GM12891 (cell line): ENCODE results near the gene LHCGR.
A peak's percentile ranks its signal among the peaks of the same experiment; 100 is the strongest.

ENCODE experiments used
- DNase-seq: peaks from one replicate; pipeline ENCODE4 v3.0.0; 2011; ENCODE audit warnings: low spot score; ENCODE audit not compliant: insufficient read length
- FAIRE-seq: peaks from 2 replicates; lab custom pipeline; 2011; peaks lifted over from hg19 to GRCh38; lab: Jason Lieb, UNC
- PAX5 ChIP-seq: IDR thresholded peaks from 2 replicates; pipeline ENCODE4 v1.6.1; 2011; ENCODE audit warnings: low read length, moderate library complexity, mild to moderate bottlenecking; ENCODE audit not compliant: insufficient read depth, severe bottlenecking
- POLR2A ChIP-seq: IDR thresholded peaks from 2 replicates; pipeline ENCODE4 v1.6.1; 2011; ENCODE audit warnings: low read depth, low read length, control low read depth
- POLR2AphosphoS5 ChIP-seq: IDR thresholded peaks from 2 replicates; pipeline ENCODE4 v1.6.1; 2011; ENCODE audit warnings: low read depth, low read length, control low read depth
- POU2F2 ChIP-seq: IDR thresholded peaks from 2 replicates; pipeline ENCODE4 v1.6.1; 2011; ENCODE audit warnings: low read depth, mild to moderate bottlenecking, control low read depth, low read length, moderate library complexity
- SPI1 ChIP-seq: IDR thresholded peaks from 2 replicates; pipeline ENCODE4 v1.6.1; 2011; ENCODE audit warnings: low read depth, low read length, control low read depth
- TAF1 ChIP-seq: IDR thresholded peaks from 2 replicates; pipeline ENCODE4 v1.6.1; 2011; ENCODE audit warnings: low read depth, low read length, control low read depth

Gene LHCGR

DNA sequence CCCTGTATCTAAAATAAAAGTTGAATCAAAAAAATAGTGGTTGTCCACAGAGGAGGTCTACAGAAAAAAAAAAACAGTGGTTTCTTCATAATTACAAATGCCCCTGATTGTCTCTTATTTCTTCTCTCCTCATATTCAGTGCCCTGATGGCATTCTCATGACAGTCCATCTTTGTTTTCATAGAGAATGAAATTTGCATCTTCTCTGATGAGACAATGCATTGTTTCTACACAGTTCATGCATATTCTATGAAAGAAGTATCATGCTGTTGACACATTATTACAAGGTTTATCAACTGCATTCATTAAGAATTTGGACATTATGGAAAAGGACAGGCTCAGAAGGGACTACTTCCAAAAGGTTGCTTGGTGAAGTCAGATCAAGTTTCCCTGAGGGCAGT, 59.5 kb downstream of the LHCGR start:
- no peak for DNase-seq
- FAIRE-seq: no peak
- no peak for TF ChIP-seq TAF1
- TF ChIP-seq PAX5: no peak
- TF ChIP-seq POLR2AphosphoS5: no peak
- TF ChIP-seq POLR2A: no peak
- no peak for TF ChIP-seq POU2F2
- no peak for TF ChIP-seq SPI1

DNA sequence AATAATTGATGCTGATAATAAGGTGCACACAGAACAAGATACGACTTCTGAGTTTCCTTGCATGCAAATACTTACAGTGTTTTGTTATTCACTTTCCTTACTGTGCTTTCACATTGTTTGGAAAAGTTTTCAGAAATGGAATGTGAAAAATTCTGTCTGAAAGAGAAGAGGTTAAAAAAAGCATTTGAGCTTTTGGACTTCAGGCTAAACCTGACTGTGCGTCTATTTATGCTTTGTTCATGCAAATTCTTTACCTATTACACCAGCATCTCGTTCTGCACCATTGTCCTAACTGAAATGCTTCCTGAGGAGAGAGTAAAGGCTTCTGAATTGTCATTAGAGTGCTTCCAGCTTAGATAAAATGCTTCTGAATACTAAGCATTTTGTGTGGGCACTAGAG, 61.4 kb downstream of the LHCGR start:
- FAIRE-seq: no peak
- DNase-seq: no peak
- TF ChIP-seq POLR2A: no peak
- TF ChIP-seq POLR2AphosphoS5: no peak

DNA sequence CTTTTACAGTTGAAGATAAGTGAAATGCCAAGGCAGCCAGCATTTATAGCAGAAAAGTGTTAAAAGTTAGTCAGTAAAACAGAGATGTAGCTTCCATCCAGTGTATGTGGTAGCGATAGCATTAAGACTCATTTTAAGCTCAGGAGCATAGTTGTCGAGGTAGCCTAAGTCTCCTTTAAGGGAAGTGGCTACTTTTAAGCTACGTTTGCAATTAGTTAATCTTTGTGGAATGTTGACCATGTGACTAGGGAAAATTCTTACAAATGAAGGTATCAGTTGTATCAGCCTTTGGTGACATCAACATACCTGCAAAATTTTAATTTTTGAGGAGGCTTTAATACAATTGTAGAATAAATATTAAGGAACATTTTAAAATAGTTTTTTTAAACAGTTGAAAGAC, 61.9 kb downstream of the LHCGR start:
- TF ChIP-seq POLR2AphosphoS5 (no peak), PAX5 (no peak), SPI1 (no peak), POU2F2 (no peak)
- FAIRE-seq: no peak
- no peak for DNase-seq

DNA sequence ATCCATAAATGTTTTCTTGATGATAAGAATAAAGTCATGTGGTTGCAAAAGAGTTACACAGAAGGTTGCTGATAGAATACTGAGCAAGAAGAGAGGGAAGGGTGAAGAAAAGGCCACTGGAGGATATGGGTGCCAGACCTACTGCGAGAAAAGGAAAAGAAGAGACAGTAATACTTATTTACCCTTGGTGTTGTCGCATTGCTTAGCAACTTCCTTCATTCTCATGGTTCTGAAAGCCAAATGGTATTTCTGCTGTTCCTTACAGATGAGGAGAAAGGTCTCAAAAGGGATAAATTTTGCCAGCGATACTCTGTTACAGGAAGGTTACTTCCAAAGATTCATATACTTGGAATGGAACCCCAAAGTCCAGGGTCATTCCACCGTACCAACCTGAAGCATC, 62.5 kb downstream of the LHCGR start:
- FAIRE-seq (no peak), DNase-seq (no peak)
- no peak for TF ChIP-seq POU2F2
- no peak for TF ChIP-seq PAX5
- TF ChIP-seq SPI1: no peak
- TF ChIP-seq POLR2A: no peak
- TF ChIP-seq POLR2AphosphoS5: no peak
- TF ChIP-seq TAF1: no peak

DNA sequence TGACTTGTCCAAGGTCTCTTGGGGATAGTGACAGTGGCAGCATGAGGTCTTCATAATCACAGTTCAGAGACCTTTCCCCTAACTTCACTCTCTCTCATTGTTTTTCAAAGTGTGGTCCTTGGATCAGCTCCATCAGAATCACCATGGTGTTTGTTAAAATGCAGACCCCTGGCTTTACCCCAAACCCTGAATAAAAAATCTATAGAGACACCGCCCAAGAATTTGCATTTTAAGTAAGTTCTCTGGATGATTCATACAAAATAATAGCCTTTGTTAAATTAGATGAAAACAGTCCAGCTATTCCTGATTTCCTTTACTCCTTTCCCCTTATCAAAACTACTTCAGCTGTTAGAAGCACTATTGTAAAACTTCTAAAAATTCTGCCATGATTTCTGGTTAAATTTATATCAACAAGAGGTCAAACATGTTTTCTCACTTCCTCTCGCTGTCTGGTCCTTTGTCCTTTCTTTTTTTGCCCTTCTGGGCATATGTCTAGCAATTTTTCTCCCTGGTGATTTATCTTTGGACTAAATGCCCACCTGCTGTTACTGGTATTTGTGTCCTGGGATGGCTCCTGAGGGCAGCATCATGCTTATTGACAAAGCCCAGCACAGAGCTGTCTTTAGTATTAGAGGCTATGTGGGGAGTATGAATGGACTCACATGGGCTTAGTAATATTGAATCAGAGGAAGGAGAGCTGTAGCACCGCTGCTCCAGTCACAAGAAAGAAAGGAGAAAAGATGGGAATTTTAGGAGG, 63.4 kb downstream of the LHCGR start:
- DNase-seq (no peak), FAIRE-seq (no peak)
- TF ChIP-seq PAX5 (no peak), TAF1 (no peak), SPI1 (no peak), POU2F2 (no peak), POLR2AphosphoS5 (no peak), POLR2A (no peak)

DNA sequence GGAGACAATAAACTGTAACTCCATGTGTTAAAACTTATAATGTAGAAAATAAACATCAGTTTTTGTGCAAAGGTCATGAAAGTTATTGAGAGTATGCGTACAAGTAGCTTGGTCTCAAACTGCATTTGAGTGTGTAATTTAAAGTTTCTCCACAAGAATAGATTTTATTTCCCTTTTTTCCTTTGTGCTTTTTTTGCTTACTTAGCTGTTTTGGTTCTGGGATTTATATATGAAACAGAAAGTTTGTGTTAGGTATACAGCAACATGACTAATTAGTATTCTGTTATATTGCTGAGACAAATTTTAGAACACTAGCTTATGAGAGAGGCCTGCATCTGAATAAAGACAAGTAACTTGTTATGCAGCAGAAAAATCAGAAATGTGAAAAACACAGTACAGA, 70.4 kb downstream of the LHCGR start:
- no peak for TF ChIP-seq POLR2AphosphoS5
- TF ChIP-seq POLR2A: no peak
- TF ChIP-seq PAX5: no peak
- no peak for TF ChIP-seq SPI1
- TF ChIP-seq TAF1: no peak
- TF ChIP-seq POU2F2: no peak
- DNase-seq (no peak), FAIRE-seq (no peak)

DNA sequence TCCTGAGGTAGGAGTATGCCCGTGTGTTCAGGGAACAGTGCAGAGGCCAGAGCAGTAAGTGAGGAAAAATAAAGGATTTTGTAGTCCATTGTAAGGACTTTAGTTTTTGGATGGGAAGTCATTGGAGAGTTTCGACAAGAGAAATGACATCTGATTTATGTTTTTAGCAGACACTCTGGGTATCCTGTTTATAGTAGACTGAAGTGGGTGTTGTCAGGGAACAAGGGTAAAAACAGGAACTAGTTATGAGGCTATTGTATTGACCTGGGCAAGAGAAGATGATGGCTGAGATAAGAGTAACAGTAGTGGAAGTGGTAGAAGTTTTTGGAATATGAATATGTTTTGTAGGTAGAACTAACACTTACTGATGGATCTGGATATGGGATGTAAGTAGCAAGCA, 78.1 kb downstream of the LHCGR start:
- DNase-seq: no peak
- TF ChIP-seq SPI1 (no peak), TAF1 (no peak), POLR2AphosphoS5 (no peak)
- FAIRE-seq: no peak

DNA sequence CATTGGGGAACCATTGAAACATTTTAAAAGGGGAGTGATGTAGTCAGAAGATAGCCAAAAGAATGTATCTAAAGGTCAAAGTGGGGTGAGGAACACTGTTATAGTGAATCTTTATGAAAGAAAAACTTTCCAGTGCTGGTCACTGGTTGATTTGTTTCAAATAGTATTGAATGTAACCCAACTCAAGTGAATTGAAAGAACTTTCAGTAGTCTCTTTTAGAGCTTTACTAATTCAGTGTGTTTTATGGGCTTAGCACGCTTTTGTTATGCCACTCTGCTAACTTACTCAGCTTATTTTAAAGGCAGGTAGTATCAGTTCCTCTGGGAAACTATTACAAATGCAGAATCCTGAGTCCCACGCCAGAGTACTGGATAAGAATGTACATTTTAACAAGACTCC, 80.6 kb downstream of the LHCGR start:
- DNase-seq (no peak), FAIRE-seq (no peak)
- TF ChIP-seq POLR2AphosphoS5 (no peak), SPI1 (peak; percentile 34; the same call in 1 of the 2 replicates)

DNA sequence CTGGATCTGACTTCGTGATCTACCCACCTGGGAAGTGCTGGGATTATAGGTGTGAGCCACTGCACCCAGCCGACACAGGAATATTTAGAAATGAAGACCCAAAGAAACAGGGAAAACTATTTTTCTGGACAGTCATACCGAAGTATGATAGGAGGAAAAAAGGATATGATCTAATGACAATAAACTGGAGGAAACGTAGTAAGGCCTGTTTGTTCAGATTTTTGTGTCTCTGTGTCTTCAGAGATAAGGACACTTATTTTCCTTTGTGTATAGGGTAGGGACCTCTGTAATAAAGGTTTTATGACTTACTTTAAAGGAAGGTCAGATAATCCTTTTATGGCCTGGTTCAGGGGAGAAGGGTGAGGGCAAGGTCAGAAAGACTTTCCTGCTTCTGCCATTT, 81.9 kb downstream of the LHCGR start:
- TF ChIP-seq SPI1: no peak
- no peak for TF ChIP-seq POLR2A
- FAIRE-seq (no peak), DNase-seq (no peak)

DNA sequence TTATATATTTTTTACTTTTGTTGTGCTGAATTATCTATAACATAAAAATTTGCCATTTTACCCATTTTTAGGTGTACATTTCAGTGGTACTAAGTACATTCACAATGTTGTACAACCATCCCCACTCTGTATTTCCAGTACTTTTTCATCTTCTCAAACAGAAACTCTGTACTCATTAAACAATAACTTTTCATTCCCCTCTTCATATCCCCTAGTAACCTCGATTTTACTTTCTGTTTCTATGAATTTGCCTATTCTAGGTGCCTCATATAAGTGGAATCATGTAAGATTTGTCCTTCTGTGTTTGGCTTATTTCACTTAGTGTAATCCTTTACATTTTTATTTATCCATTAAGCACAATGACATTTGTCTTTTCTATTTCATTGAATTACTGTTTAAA, 86.5 kb downstream of the LHCGR start:
- no peak for TF ChIP-seq POLR2A
- TF ChIP-seq POLR2AphosphoS5: no peak
- TF ChIP-seq POU2F2: no peak
- FAIRE-seq (no peak), DNase-seq (no peak)

DNA sequence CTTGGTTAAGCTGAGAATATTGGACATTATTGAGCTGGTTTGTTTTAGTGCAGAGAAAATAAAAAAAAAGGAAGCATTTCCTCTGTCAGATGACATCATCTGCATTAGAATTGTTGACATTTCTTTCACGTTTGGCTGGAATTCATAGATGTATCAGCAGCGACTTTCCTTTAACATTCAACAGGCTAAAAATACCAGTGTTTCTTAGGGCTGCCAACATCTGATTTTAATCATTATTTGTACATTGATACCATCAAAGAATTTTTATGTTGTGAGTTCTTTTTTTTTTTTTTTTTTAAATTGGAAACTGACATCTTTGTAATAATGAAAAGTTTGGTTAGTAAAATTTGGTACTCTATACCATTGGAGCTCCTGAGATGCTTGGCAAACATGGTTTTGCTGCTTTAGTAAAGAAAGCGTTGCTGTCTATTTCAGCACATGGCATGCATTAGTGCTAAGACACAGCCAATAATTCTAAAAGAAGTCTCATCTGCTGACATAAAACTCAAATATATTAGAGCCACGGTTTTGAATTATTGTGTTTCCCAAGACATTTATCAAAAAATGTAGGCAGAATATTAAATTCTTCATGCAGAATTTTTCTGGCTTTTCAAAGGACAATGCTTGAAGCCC, 104.2 kb downstream of the LHCGR start:
- DNase-seq (no peak), FAIRE-seq (no peak)
- no peak for TF ChIP-seq TAF1
- no peak for TF ChIP-seq PAX5
- TF ChIP-seq POU2F2: no peak
- no peak for TF ChIP-seq POLR2AphosphoS5
- TF ChIP-seq SPI1: no peak
- no peak for TF ChIP-seq POLR2A
